Bronchial epithelial cell (primary cell): Measurements from ENCODE around the gene INS. TPM values are rescaled to one million over a fixed set of nuclear protein-coding genes. Genes with fewer than 3 reads are reported as not detected.
A peak's percentile ranks its signal among the peaks of the same experiment; 100 is the strongest.

Source experiments
- DNase-seq: peaks from one replicate; pipeline ENCODE4 v3.0.0-alpha.2; 2010; ENCODE audit warnings: low read depth
- FAIRE-seq: peaks from 2 replicates; lab custom pipeline; 2011; peaks lifted over from hg19 to GRCh38; lab: Jason Lieb, UNC
- H3K27me3 ChIP-seq: 2 replicates; pipeline ENCODE4 v1.5.1; 2011; ENCODE audit warnings: low read length; ENCODE audit not compliant: control insufficient read depth, insufficient read depth
- H3K36me3 ChIP-seq: 2 replicates; pipeline ENCODE4 v1.5.1; 2011; ENCODE audit warnings: low read length; ENCODE audit not compliant: control insufficient read depth, insufficient read depth
- H3K4me3 ChIP-seq: 2 replicates; pipeline ENCODE4 v1.5.1; 2011; ENCODE audit warnings: mild to moderate bottlenecking, low read depth, low read length, control low read depth
- total RNA-seq: library from RNA; depleted of rRNA; stranded (reverse); fragments of >200 nt; gene quantifications from 2 replicates; pipeline ENCODE4 v1.2.1, GENCODE V29; 2014
- TF ChIP-seq, protein P1 (sequence below): IDR thresholded peaks from 2 replicates; pipeline ENCODE4 v1.5.1; 2011; ENCODE audit warnings: mild to moderate bottlenecking, moderate library complexity, low read length, control low read depth, inconsistent platforms; ENCODE audit not compliant: insufficient read depth, severe bottlenecking

INS gene
- total RNA-seq, 1 donor from 2014 or later: not detected

DNA sequence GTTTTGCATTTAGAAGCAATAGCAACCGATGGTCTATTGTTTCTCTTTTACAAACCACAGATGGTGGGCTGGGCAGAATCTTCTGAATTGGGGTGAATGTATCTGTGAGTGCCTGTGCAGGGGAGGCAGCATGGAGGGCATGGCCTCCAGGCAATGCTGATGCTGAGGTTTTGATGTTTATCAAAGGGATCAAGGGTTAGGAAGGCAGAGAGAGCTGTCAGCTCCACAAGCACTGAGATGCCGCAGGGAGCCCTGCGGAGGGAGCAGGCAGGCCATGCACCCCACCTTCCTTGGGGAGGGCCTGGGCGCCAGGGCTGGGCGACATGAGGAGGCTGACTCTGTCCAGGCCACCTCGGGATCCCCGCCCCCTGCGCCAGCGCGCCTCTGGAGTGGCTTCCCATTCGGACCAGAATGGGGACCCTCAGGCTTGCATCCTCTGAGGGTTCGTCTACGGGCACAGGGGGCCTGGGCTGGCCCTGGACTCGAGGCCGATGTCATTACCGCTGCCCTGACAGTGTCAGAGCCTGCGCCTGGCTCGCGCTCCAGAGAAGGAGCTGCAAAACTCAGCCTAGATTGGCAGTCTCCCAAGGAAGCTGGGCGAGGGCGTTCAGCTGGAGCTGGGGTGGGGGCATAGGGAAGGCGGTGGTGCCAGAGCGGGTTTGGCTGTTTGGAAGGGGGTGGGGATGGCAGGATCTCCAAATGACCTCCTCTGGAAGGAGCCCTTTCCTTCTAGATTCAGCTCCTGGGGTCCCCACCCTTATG lies 24.5 kb upstream of the INS start:
- FAIRE-seq (no peak), DNase-seq (no peak)
- TF ChIP-seq, protein P1, sequence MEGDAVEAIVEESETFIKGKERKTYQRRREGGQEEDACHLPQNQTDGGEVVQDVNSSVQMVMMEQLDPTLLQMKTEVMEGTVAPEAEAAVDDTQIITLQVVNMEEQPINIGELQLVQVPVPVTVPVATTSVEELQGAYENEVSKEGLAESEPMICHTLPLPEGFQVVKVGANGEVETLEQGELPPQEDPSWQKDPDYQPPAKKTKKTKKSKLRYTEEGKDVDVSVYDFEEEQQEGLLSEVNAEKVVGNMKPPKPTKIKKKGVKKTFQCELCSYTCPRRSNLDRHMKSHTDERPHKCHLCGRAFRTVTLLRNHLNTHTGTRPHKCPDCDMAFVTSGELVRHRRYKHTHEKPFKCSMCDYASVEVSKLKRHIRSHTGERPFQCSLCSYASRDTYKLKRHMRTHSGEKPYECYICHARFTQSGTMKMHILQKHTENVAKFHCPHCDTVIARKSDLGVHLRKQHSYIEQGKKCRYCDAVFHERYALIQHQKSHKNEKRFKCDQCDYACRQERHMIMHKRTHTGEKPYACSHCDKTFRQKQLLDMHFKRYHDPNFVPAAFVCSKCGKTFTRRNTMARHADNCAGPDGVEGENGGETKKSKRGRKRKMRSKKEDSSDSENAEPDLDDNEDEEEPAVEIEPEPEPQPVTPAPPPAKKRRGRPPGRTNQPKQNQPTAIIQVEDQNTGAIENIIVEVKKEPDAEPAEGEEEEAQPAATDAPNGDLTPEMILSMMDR: no peak
- no peak overlapping the region for H3K4me3 ChIP-seq
- H3K36me3 ChIP-seq: no peaks in the 10 kb centered on the region
- H3K27me3 ChIP-seq: no peaks in the 10 kb centered on the region

DNA sequence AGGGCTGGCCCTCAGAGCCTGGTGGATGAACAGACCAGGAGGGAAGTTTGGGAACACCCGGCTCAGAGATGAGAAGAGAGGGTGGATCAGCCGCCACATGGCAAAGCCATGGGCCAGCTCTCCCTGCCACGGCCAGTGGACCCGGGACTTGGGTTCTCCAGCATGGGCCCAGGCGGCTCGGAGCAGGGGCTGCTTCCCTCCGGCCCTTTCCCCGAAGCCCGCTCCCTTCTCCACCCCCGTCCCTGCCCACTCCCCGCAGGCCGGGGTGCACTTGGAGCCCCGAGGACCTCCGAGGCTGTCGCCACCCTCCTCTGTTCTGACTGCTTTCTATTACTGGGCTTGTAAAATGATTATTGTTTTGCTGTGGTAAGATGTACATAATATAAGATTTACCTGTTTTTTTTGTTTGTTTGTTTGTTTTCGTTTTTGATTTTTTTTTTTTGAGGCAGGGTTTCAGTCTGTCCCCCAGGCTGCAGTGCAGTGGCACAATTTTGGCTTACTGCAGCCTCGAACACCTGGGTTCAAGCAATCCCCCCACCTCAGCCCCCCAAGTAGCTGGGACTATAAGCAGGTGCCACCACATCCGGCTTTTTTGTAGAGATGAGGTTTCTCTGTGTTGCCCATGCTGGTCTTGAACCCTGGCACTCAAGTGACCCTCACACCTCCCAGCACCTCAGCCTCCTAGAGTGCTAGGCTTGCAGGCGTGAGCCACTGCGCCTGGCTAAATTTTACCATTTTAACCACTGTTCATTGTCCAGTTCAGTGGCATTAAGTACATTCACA lies 21.9 kb upstream of the INS start:
- TF ChIP-seq, protein P1: no peak
- H3K36me3 ChIP-seq: no peaks in the 10 kb centered on the region
- FAIRE-seq (no peak), DNase-seq (no peak)
- H3K4me3 ChIP-seq: no peak overlapping the region
- H3K27me3 ChIP-seq: no peaks in the 10 kb centered on the region

DNA sequence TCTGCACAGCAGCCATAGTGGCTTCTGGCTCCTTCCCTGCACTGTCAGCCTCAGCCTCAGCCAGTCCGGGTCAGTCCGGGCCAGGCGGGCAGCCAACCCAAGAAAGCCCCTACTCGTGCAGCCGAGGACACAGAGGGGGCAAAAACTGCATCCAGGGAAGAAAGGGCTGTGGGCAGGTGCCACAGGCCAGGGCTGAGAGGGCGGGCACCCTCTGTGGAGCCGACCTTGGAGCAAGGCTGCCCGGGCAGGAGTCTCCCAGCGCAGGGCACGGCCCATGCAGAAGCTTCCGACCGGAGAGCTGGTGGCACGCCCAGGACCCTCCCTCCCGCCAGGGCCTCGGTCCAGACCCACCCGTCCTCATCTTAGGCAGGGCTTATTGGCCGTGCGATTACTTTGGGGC lies 21.1 kb upstream of the INS start:
- DNase-seq: no peak
- Histone ChIP-seq H3K36me3 (no peaks in the 10 kb centered on the region), H3K27me3 (no peaks in the 10 kb centered on the region), H3K4me3 (no peak overlapping the region)
- FAIRE-seq: no peak
- TF ChIP-seq, protein P1: no peak

DNA sequence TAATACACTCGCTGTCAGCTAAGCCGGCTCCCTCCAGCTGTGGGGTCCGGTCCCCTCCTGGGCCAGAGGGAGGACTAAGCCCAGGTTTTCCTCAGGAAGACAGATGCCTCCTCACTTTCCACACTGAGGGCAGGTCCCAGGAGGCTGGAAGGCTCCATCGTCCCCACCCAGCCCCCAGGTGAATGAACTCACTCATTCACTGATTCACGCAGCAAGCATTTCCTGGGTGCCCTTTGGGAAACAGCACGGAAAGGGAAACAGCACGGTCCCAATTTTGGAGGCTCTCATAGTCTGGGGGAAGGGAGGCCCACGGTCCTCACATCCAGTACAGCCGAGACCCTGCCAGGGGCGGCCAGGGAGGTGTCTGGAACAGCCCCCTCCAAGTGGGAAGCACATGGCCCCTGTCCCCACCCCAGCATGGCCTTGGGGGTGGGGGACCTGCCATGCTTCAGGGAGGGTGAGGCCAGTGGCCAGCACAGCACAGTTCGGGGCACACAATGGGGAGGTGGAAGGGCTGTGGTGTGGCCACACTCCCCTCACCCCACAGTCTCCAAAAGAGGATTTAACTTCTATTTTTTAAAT lies 19.9 kb upstream of the INS start:
- FAIRE-seq (no peak), DNase-seq (peak; percentile 63)
- no peaks in the 10 kb centered on the region for H3K27me3 ChIP-seq
- TF ChIP-seq, protein P1: no peak
- no peak overlapping the region for H3K4me3 ChIP-seq
- no peaks in the 10 kb centered on the region for H3K36me3 ChIP-seq

DNA sequence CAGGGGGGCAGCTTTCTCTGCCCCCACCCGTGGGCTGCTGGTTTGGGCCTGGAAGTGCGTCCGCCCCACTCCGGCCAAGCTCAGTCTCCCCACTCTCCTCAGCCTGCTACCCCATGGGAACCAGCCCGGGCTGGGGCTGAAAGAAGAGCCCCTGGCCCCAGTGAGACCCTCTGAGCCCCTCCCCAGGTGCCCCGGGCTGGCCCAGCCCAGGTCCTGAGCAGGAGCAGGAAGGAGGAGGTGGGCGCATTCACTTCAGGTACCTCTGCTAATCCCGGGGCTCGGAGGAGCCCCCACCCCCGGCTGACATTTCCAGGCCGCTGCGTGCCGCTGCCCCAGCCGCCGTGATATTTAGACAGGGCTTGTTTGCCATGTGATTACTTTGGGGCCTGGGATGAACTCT lies 19.3 kb upstream of the INS start:
- FAIRE-seq (no peak), DNase-seq (no peak)
- Histone ChIP-seq H3K4me3 (no peak overlapping the region), H3K36me3 (no peaks in the 10 kb centered on the region), H3K27me3 (no peaks in the 10 kb centered on the region)
- TF ChIP-seq, protein P1: no peak
